ENCODE measurements around the gene ZNF236.

DNA sequence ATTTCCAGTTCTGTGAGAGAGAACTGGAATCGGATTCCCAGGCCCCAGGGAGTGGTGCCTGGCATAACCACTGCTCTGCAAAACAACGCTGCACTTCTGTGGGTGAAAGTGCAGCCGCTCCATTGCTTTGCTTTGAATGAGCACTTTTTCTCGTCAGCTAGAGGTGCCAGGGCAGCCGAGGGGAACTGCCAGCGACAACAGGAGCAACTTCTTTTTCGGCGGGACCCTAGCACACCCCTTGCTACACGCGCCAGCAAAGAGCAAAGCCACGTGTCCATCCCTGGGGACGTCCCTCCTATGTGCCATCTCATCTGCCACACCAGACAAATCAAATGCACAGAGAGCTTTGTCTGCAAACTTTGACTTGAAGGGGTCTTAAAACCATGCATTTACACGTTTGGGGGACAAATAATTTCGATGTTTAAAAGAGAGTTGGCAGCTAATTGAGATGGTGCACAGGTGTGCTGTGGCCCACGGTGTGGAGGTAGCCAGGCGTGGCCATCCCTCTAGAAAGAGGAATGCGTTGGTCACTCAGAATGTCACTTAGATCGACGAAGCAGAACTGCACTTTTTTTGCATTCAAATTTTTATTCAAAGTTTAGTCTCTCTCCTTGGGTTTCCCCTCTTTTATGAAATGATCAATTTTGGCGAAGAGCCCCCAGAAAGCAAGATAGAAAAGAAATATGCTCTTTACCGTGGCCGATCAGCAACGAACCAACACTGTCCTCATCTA lies 158.5 kb downstream of the ZNF236 start:
- TF ChIP-seq CTCF (conservative IDR thresholded peaks at IDR 0.05; ENCODE audit: low read length) (no peak), EZH2phosphoT487 (IDR thresholded peaks at IDR 0.05; ENCODE audit: borderline replicate concordance, low read depth, low read length) (no peak)
